GM18907 (cell line): Measurements from ENCODE around the gene LOXL1.
"Not testable (repeated sequence)": the region's sequence is repeated elsewhere in the genome, so short reads cannot be mapped to it uniquely, and the experiment has no call there.

Experiments
- ATAC-seq: cut with Tn5 transposase; IDR thresholded peaks from one replicate; pipeline ENCODE4 v1.9.1; 2021; ENCODE audit warnings: mild to moderate bottlenecking, moderate library complexity; ENCODE audit not compliant: unreplicated experiment

The LOXL1 gene

GRCh38 chr15:73972984-73973682 is 46.9 kb downstream of the LOXL1 start:
- ATAC-seq = no peak

- not testable (repeated sequence) for ATAC-seq
Measured at GRCh38 chr15:73973683-73974200, 47.5 kb downstream of the LOXL1 start.

- not testable (repeated sequence) for ATAC-seq
Measured at GRCh38 chr15:73975440-73976125, 49.3 kb downstream of the LOXL1 start.

GRCh38 chr15:73978896-73979295 is 52.6 kb downstream of the LOXL1 start:
- no peak for ATAC-seq

- no peak for ATAC-seq
Measured at GRCh38 chr15:73979636-73980035, 53.4 kb downstream of the LOXL1 start.

- ATAC-seq = no peak
Measured at GRCh38 chr15:73981761-73982221, 55.5 kb downstream of the LOXL1 start.

- ATAC-seq = peak; percentile 48
Measured at GRCh38 chr15:73982222-73982962, 56.1 kb downstream of the LOXL1 start.

GRCh38 chr15:73983211-73983727 is 57.0 kb downstream of the LOXL1 start:
- no peak for ATAC-seq

- no peak for ATAC-seq
Measured at GRCh38 chr15:73983773-73984172, 57.5 kb downstream of the LOXL1 start.

GRCh38 chr15:73984208-73984979 is 58.1 kb downstream of the LOXL1 start:
- ATAC-seq = no peak

- no peak for ATAC-seq
Measured at GRCh38 chr15:73985101-73985873, 59.0 kb downstream of the LOXL1 start.

GRCh38 chr15:73986055-73986775 is 60.0 kb downstream of the LOXL1 start:
- no peak for ATAC-seq

- no peak for ATAC-seq
Measured at GRCh38 chr15:73986776-73987056, 60.5 kb downstream of the LOXL1 start.

GRCh38 chr15:73987250-73987649 is 61.0 kb downstream of the LOXL1 start:
- ATAC-seq = no peak

- ATAC-seq = no peak
Measured at GRCh38 chr15:73987681-73988444, 61.6 kb downstream of the LOXL1 start.

- no peak for ATAC-seq
Measured at GRCh38 chr15:73988445-73988969, 62.2 kb downstream of the LOXL1 start.

GRCh38 chr15:73989001-73989798 is 62.9 kb downstream of the LOXL1 start:
- ATAC-seq = no peak
